H4 (cell line): ENCODE measurements around the gene POLD4. TPM values are rescaled to one million over a fixed set of nuclear protein-coding genes. Genes with fewer than 3 reads are reported as not detected.

ENCODE experiments used
- DNase-seq: peaks from one replicate; pipeline ENCODE4 v3.0.0-alpha.2; 2015; ENCODE audit warnings: low spot score
- total RNA-seq: library from RNA; depleted of rRNA; stranded (reverse); fragments of >200 nt; shearing (Covaris generic); gene quantifications from 2 replicates; pipeline ENCODE4 v1.2.3, GENCODE V29; 2014; rRNA removed

The POLD4 gene
- total RNA-seq, 1 experiment from 2014 or later: 77.4 TPM

- no peak for DNase-seq
These were observed 50.1 kb downstream of the POLD4 start, which contains the start of gene SSH3 for GRCh38 chr11:67303132-67303834. Gene SSH3, plus strand, starts transcription at chr11:67303530. Its CDS starts 96 bp downstream, at chr11:67303626.

GRCh38 chr11:67302571-67303131 lies 50.7 kb downstream of the POLD4 start:
- DNase-seq: no peak

- DNase-seq: peak; percentile 36
These were observed 51.3 kb downstream of the POLD4 start for GRCh38 chr11:67301951-67302516.

- DNase-seq: no peak
These were observed 51.9 kb downstream of the POLD4 start for GRCh38 chr11:67301313-67301921.

Other genes with a start within 250 kb of the POLD4 start
- gene KDM2A, start 234.3 kb downstream of the POLD4 start, total RNA-seq: 12.7 and 16.2 TPM in 2 replicates
- 15.2 and 16.3 TPM in 2 replicates for gene GRK2, start 87.1 kb downstream of the POLD4 start, total RNA-seq
- gene ANKRD13D, start 64.2 kb downstream of the POLD4 start, total RNA-seq: 5.6 and 6.1 TPM in 2 replicates
- 6.5 and 8.5 TPM in 2 replicates for gene SSH3, start 50.0 kb downstream of the POLD4 start, total RNA-seq
- 7.0 and 8.3 TPM in 2 replicates for gene CLCF1, start 20.1 kb upstream of the POLD4 start, total RNA-seq
- gene RAD9A, start 38.4 kb upstream of the POLD4 start, total RNA-seq: 7.3 and 8.3 TPM in 2 replicates
- 212 and 231 TPM in 2 replicates for gene PPP1CA, start 48.3 kb upstream of the POLD4 start, total RNA-seq
- gene TBC1D10C, start 50.5 kb upstream of the POLD4 start, total RNA-seq: not detected in 2 replicates
- not detected in 2 replicates for gene CARNS1, start 62.1 kb upstream of the POLD4 start, total RNA-seq
- gene RPS6KB2, start 74.9 kb upstream of the POLD4 start, total RNA-seq: 38.1 and 51.3 TPM in 2 replicates
- 0.41 and 4.0 TPM in 2 replicates for gene PTPRCAP, start 84.1 kb upstream of the POLD4 start, total RNA-seq
- 96.0 and 111 TPM in 2 replicates for gene CORO1B, start 89.9 kb upstream of the POLD4 start, total RNA-seq
- not detected in 2 replicates for gene GPR152, start 99.2 kb upstream of the POLD4 start, total RNA-seq
- 0.39 TPM in 1 of 2 replicates, not detected in the other for gene CABP4, start 101.8 kb upstream of the POLD4 start, total RNA-seq
- 17.3 and 38.6 TPM in 2 replicates for gene TMEM134, start 115.7 kb upstream of the POLD4 start, total RNA-seq
- gene AIP, start 129.5 kb upstream of the POLD4 start, total RNA-seq: 69.9 and 83.0 TPM in 2 replicates
- 13.7 and 16.6 TPM in 2 replicates for gene PITPNM1, start 151.8 kb upstream of the POLD4 start, total RNA-seq
- 28.3 and 32.3 TPM in 2 replicates for gene CDK2AP2, start 154.6 kb upstream of the POLD4 start, total RNA-seq
- not detected in 2 replicates for gene CABP2, start 169.9 kb upstream of the POLD4 start, total RNA-seq
- 2,091 and 2,096 TPM in 2 replicates for gene GSTP1, start 230.3 kb upstream of the POLD4 start, total RNA-seq